ENCODE data around the gene FRY. TPM values are rescaled to one million over a fixed set of nuclear protein-coding genes. Genes with fewer than 3 reads are reported as not detected.
A peak's percentile ranks its signal among the peaks of the same experiment; 100 is the strongest.

The FRY gene
- total and polyA plus RNA-seq, 9 of the 15 experiments (the other 6 are each of a cell fraction or from before 2014, with no cell fraction given) = 0.03 to 0.31 (median 0.11) TPM; not detected in 3

DNA sequence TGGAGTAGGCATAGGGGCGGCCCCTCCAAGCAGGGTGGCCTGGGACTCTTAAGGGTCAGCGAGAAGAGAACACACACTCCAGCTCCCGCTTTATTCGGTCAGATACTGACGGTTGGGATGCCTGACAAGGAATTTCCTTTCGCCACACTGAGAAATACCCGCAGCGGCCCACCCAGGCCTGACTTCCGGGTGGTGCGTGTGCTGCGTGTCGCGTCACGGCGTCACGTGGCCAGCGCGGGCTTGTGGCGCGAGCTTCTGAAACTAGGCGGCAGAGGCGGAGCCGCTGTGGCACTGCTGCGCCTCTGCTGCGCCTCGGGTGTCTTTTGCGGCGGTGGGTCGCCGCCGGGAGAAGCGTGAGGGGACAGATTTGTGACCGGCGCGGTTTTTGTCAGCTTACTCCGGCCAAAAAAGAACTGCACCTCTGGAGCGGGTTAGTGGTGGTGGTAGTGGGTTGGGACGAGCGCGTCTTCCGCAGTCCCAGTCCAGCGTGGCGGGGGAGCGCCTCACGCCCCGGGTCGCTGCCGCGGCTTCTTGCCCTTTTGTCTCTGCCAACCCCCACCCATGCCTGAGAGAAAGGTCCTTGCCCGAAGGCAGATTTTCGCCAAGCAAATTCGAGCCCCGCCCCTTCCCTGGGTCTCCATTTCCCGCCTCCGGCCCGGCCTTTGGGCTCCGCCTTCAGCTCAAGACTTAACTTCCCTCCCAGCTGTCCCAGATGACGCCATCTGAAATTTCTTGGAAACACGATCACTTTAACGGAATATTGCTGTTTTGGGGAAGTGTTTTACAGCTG lies 283.9 kb downstream of the FRY start, which contains the start of the genes BRCA2 and ZAR1L (continued):
- TF ChIP-seq, protein P1, sequence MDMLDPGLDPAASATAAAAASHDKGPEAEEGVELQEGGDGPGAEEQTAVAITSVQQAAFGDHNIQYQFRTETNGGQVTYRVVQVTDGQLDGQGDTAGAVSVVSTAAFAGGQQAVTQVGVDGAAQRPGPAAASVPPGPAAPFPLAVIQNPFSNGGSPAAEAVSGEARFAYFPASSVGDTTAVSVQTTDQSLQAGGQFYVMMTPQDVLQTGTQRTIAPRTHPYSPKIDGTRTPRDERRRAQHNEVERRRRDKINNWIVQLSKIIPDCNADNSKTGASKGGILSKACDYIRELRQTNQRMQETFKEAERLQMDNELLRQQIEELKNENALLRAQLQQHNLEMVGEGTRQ (CRISPR knock-in tag; IDR thresholded peaks at IDR 0.05) = peak; percentile 99
- no peak for TF ChIP-seq MCM3 (IDR thresholded peaks at IDR 0.05)
- TF ChIP-seq, protein P2, sequence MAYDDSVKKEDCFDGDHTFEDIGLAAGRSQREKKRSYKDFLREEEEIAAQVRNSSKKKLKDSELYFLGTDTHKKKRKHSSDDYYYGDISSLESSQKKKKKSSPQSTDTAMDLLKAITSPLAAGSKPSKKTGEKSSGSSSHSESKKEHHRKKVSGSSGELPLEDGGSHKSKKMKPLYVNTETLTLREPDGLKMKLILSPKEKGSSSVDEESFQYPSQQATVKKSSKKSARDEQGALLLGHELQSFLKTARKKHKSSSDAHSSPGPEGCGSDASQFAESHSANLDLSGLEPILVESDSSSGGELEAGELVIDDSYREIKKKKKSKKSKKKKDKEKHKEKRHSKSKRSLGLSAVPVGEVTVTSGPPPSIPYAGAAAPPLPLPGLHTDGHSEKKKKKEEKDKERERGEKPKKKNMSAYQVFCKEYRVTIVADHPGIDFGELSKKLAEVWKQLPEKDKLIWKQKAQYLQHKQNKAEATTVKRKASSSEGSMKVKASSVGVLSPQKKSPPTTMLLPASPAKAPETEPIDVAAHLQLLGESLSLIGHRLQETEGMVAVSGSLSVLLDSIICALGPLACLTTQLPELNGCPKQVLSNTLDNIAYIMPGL (CRISPR knock-in tag; IDR thresholded peaks at IDR 0.05) = peak; percentile 44; the same call in 1 of the 2 replicates
- no peak for TF ChIP-seq MEF2A (IDR thresholded peaks at IDR 0.05; ENCODE audit: control insufficient read depth, low read depth, low read length)
- TF ChIP-seq, protein P3, sequence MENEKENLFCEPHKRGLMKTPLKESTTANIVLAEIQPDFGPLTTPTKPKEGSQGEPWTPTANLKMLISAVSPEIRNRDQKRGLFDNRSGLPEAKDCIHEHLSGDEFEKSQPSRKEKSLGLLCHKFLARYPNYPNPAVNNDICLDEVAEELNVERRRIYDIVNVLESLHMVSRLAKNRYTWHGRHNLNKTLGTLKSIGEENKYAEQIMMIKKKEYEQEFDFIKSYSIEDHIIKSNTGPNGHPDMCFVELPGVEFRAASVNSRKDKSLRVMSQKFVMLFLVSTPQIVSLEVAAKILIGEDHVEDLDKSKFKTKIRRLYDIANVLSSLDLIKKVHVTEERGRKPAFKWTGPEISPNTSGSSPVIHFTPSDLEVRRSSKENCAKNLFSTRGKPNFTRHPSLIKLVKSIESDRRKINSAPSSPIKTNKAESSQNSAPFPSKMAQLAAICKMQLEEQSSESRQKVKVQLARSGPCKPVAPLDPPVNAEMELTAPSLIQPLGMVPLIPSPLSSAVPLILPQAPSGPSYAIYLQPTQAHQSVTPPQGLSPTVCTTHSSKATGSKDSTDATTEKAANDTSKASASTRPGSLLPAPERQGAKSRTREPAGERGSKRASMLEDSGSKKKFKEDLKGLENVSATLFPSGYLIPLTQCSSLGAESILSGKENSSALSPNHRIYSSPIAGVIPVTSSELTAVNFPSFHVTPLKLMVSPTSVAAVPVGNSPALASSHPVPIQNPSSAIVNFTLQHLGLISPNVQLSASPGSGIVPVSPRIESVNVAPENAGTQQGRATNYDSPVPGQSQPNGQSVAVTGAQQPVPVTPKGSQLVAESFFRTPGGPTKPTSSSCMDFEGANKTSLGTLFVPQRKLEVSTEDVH (IDR thresholded peaks at IDR 0.05; ENCODE audit: low read depth, partially characterized antibody) = peak; percentile 24
- TF ChIP-seq SRF (CRISPR knock-in tag; IDR thresholded peaks at IDR 0.05) = no peak; a peak in 1 of 4 replicates
- peak in 1 of 2 experiments; percentile 56; a peak in 3 of 4 replicates for TF ChIP-seq FOXK2 (conservative IDR thresholded peaks at IDR 0.05 in 1 of 2, IDR thresholded peaks at IDR 0.05 in 1 of 2; ENCODE audit: low read depth in 2 of 2)
- 0 out of 3 replicates have a peak, but pooled peaks of 1 of the 2 experiments have one; percentile 8 for TF ChIP-seq CBX3 (IDR thresholded peaks at IDR 0.05; ENCODE audit: borderline replicate concordance in 1 of 2, low read length in 2 of 2)
- peak; percentile 68; the same call in 1 of the 2 replicates for TF ChIP-seq NCOA6 (IDR thresholded peaks at IDR 0.05)
- TF ChIP-seq L3MBTL2 (IDR thresholded peaks at IDR 0.05) = peak; percentile 81
- TF ChIP-seq, protein P4, sequence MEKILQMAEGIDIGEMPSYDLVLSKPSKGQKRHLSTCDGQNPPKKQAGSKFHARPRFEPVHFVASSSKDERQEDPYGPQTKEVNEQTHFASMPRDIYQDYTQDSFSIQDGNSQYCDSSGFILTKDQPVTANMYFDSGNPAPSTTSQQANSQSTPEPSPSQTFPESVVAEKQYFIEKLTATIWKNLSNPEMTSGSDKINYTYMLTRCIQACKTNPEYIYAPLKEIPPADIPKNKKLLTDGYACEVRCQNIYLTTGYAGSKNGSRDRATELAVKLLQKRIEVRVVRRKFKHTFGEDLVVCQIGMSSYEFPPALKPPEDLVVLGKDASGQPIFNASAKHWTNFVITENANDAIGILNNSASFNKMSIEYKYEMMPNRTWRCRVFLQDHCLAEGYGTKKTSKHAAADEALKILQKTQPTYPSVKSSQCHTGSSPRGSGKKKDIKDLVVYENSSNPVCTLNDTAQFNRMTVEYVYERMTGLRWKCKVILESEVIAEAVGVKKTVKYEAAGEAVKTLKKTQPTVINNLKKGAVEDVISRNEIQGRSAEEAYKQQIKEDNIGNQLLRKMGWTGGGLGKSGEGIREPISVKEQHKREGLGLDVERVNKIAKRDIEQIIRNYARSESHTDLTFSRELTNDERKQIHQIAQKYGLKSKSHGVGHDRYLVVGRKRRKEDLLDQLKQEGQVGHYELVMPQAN (IDR thresholded peaks at IDR 0.05; ENCODE audit: borderline replicate concordance) = peak; percentile 70; the same call in 1 of the 2 replicates
- TF ChIP-seq, protein P5, sequence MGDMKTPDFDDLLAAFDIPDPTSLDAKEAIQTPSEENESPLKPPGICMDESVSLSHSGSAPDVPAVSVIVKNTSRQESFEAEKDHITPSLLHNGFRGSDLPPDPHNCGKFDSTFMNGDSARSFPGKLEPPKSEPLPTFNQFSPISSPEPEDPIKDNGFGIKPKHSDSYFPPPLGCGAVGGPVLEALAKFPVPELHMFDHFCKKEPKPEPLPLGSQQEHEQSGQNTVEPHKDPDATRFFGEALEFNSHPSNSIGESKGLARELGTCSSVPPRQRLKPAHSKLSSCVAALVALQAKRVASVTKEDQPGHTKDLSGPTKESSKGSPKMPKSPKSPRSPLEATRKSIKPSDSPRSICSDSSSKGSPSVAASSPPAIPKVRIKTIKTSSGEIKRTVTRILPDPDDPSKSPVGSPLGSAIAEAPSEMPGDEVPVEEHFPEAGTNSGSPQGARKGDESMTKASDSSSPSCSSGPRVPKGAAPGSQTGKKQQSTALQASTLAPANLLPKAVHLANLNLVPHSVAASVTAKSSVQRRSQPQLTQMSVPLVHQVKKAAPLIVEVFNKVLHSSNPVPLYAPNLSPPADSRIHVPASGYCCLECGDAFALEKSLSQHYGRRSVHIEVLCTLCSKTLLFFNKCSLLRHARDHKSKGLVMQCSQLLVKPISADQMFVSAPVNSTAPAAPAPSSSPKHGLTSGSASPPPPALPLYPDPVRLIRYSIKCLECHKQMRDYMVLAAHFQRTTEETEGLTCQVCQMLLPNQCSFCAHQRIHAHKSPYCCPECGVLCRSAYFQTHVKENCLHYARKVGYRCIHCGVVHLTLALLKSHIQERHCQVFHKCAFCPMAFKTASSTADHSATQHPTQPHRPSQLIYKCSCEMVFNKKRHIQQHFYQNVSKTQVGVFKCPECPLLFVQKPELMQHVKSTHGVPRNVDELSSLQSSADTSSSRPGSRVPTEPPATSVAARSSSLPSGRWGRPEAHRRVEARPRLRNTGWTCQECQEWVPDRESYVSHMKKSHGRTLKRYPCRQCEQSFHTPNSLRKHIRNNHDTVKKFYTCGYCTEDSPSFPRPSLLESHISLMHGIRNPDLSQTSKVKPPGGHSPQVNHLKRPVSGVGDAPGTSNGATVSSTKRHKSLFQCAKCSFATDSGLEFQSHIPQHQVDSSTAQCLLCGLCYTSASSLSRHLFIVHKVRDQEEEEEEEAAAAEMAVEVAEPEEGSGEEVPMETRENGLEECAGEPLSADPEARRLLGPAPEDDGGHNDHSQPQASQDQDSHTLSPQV (IDR thresholded peaks at IDR 0.05) = peak; percentile 45
- peak; percentile 70 for TF ChIP-seq TAF1 (IDR thresholded peaks at IDR 0.05; ENCODE audit: control insufficient read depth, extremely low read depth, insufficient read depth, low read length, severe bottlenecking)

All from K562 (cell line).